ENCODE data around the gene ORM2.
A peak's percentile ranks its signal among the peaks of the same experiment; 100 is the strongest.
"Not testable (repeated sequence)": the region's sequence is repeated elsewhere in the genome, so short reads cannot be mapped to it uniquely, and the experiment has no call there.

ORM2 gene

GRCh38 chr9:114329625-114330022 lies at the start of gene ORM2:
TSS of gene ORM2 (plus strand) at chr9:114329869. CDS start at chr9:114329905, 36 bp downstream.
- DNase-seq (ENCODE audit: low read depth): not testable (repeated sequence)

GRCh38 chr9:114280636-114281472 lies 48.8 kb upstream of the ORM2 start:
- no peak for DNase-seq (ENCODE audit: low read depth)

- no peak for DNase-seq (ENCODE audit: low read depth)
These were observed 48.1 kb upstream of the ORM2 start for GRCh38 chr9:114281473-114282103.

- no peak for DNase-seq (ENCODE audit: low read depth)
These were observed 47.6 kb upstream of the ORM2 start for GRCh38 chr9:114282104-114282485.

- no peak for DNase-seq (ENCODE audit: low read depth)
These were observed 47.2 kb upstream of the ORM2 start for GRCh38 chr9:114282507-114282906.

GRCh38 chr9:114282926-114283325 lies 46.7 kb upstream of the ORM2 start:
- DNase-seq (ENCODE audit: low read depth): no peak

GRCh38 chr9:114283551-114284111 lies 46.0 kb upstream of the ORM2 start:
- no peak for DNase-seq (ENCODE audit: low read depth)

- no peak for DNase-seq (ENCODE audit: low read depth)
These were observed 45.2 kb upstream of the ORM2 start for GRCh38 chr9:114284316-114285060.

GRCh38 chr9:114285166-114285867 lies 44.4 kb upstream of the ORM2 start:
- DNase-seq (ENCODE audit: low read depth): no peak

- no peak for DNase-seq (ENCODE audit: low read depth)
These were observed 43.5 kb upstream of the ORM2 start for GRCh38 chr9:114286146-114286679.

- no peak for DNase-seq (ENCODE audit: low read depth)
These were observed 42.5 kb upstream of the ORM2 start for GRCh38 chr9:114287001-114287762.

- DNase-seq (ENCODE audit: low read depth): no peak
These were observed 41.9 kb upstream of the ORM2 start for GRCh38 chr9:114287763-114288192.

- DNase-seq (ENCODE audit: low read depth): no peak
These were observed 41.2 kb upstream of the ORM2 start for GRCh38 chr9:114288193-114289091.

- no peak for DNase-seq (ENCODE audit: low read depth)
These were observed 40.6 kb upstream of the ORM2 start for GRCh38 chr9:114289106-114289505.

GRCh38 chr9:114289571-114290481 lies 39.8 kb upstream of the ORM2 start:
- no peak for DNase-seq (ENCODE audit: low read depth)

GRCh38 chr9:114290561-114290986 lies 39.1 kb upstream of the ORM2 start:
- no peak for DNase-seq (ENCODE audit: low read depth)

- DNase-seq (ENCODE audit: low read depth): peak; percentile 53
These were observed 38.6 kb upstream of the ORM2 start for GRCh38 chr9:114291064-114291474.

GRCh38 chr9:114291886-114292590 lies 37.6 kb upstream of the ORM2 start:
- no peak for DNase-seq (ENCODE audit: low read depth)
